SK-N-SH treated with all-trans-retinoic acid at 6 μM for 48 hours (cell line): ENCODE data around the gene NEK11.

ENCODE experiments used
- ATAC-seq: fragments of 200-7000 bp; cut with Tn5 transposase; 3 replicates; pipeline ENCODE4 v1.9.1; 2020; ENCODE audit warnings: mild to moderate bottlenecking, moderate library complexity
- ARNTL ChIP-seq: fragments of 450-650 bp; formaldehyde crosslinking; IDR thresholded peaks from 2 replicates; pipeline ENCODE4 v1.5.0; 2020; ENCODE audit warnings: low read depth, mild to moderate bottlenecking, moderate library complexity, borderline replicate concordance
- BACH2 ChIP-seq: fragments of 250-450 bp; sonication (Bioruptor Pico); IDR thresholded peaks from 2 replicates; pipeline ENCODE4 v1.9.0; 2021; ENCODE audit warnings: mild to moderate bottlenecking, borderline replicate concordance
- CSDC2 ChIP-seq: fragments of 250-450 bp; sonication (Bioruptor Pico); IDR thresholded peaks from 2 replicates; pipeline ENCODE4 v1.5.0; 2020; ENCODE audit warnings: mild to moderate bottlenecking, moderate library complexity
- ESRRG ChIP-seq: fragments of 250-450 bp; sonication (Bioruptor Pico); IDR thresholded peaks from 2 replicates; pipeline ENCODE4 v1.6.1; 2021; ENCODE audit warnings: mild to moderate bottlenecking
- GLIS3 ChIP-seq: fragments of 250-450 bp; sonication (Bioruptor Pico); IDR thresholded peaks from 2 replicates; pipeline ENCODE4 v1.5.0; 2020; ENCODE audit warnings: mild to moderate bottlenecking, moderate library complexity
- ISL1 ChIP-seq: fragments of 250-450 bp; sonication (Bioruptor Pico); IDR thresholded peaks from 2 replicates; pipeline ENCODE4 v2.1.2; 2022; ENCODE audit warnings: mild to moderate bottlenecking, moderate library complexity
- OSR1 ChIP-seq: fragments of 250-450 bp; sonication (Bioruptor Pico); IDR thresholded peaks from 2 replicates; pipeline ENCODE4 v1.8.0; 2022; ENCODE audit warnings: moderate library complexity, mild to moderate bottlenecking, inconsistent platforms
- PATZ1 ChIP-seq: fragments of 250-450 bp; sonication (Bioruptor Pico); IDR thresholded peaks from 2 replicates; pipeline ENCODE4 v1.8.0; 2020; ENCODE audit warnings: mild to moderate bottlenecking, moderate library complexity, borderline replicate concordance
- PPARA ChIP-seq: fragments of 250-450 bp; sonication (Bioruptor Pico); IDR thresholded peaks from 2 replicates; pipeline ENCODE4 v1.5.0; 2020; ENCODE audit warnings: mild to moderate bottlenecking, borderline replicate concordance
- RARB ChIP-seq: fragments of 250-450 bp; sonication (Bioruptor Pico); IDR thresholded peaks from 2 replicates; pipeline ENCODE4 v1.8.0; 2021; ENCODE audit warnings: mild to moderate bottlenecking, moderate library complexity
- SNAI2 ChIP-seq: fragments of 250-450 bp; sonication (Bioruptor Pico); IDR thresholded peaks from 2 replicates; pipeline ENCODE4 v1.5.0; 2020; ENCODE audit warnings: mild to moderate bottlenecking, moderate library complexity
- TCF4 ChIP-seq: fragments of 250-450 bp; sonication (Bioruptor Pico); IDR thresholded peaks from 2 replicates; pipeline ENCODE4 v1.8.0; 2021; ENCODE audit warnings: mild to moderate bottlenecking, moderate library complexity, borderline replicate concordance
- TOX ChIP-seq: fragments of 250-450 bp; sonication (Bioruptor Pico); IDR thresholded peaks from 2 replicates; pipeline ENCODE4 v1.8.0; 2021; ENCODE audit warnings: mild to moderate bottlenecking, moderate library complexity, borderline replicate concordance
- TSHZ2 ChIP-seq: fragments of 250-450 bp; sonication (Bioruptor Pico); IDR thresholded peaks from 2 replicates; pipeline ENCODE4 v1.5.0; 2020; ENCODE audit warnings: mild to moderate bottlenecking, moderate library complexity
- ZC3H10 ChIP-seq: fragments of 250-450 bp; sonication (Bioruptor Pico); IDR thresholded peaks from 2 replicates; pipeline ENCODE4 v1.5.1; 2021; ENCODE audit warnings: mild to moderate bottlenecking, moderate library complexity
- ZFP3 ChIP-seq: fragments of 250-450 bp; sonication (Bioruptor Pico); IDR thresholded peaks from 2 replicates; pipeline ENCODE4 v1.5.0; 2020; ENCODE audit warnings: mild to moderate bottlenecking, moderate library complexity
- ZFP30 ChIP-seq: fragments of 450-650 bp; formaldehyde crosslinking; IDR thresholded peaks from 2 replicates; pipeline ENCODE4 v1.5.0; 2022; ENCODE audit warnings: mild to moderate bottlenecking, moderate library complexity
- ZNF565 ChIP-seq: fragments of 450-650 bp; formaldehyde crosslinking; conservative IDR thresholded peaks from 2 replicates; pipeline ENCODE4 v1.5.0; 2020; ENCODE audit warnings: low read depth, mild to moderate bottlenecking, moderate library complexity
- ZNF70 ChIP-seq: fragments of 450-650 bp; formaldehyde crosslinking; IDR thresholded peaks from 2 replicates; pipeline ENCODE4 v1.5.0; 2020; ENCODE audit warnings: mild to moderate bottlenecking, moderate library complexity
- ZNF8 ChIP-seq: fragments of 450-650 bp; formaldehyde crosslinking; IDR thresholded peaks from 2 replicates; pipeline ENCODE4 v1.5.0; 2020; ENCODE audit warnings: mild to moderate bottlenecking, moderate library complexity
- TF ChIP-seq, protein P1 (sequence below): fragments of 250-450 bp; sonication (Bioruptor Pico); IDR thresholded peaks from 2 replicates; pipeline ENCODE4 v1.5.1; 2020; ENCODE audit warnings: low read depth, mild to moderate bottlenecking, moderate library complexity
- TF ChIP-seq, protein P2 (sequence below): fragments of 250-450 bp; sonication (Bioruptor Pico); IDR thresholded peaks from 2 replicates; pipeline ENCODE4 v1.5.1; 2021; ENCODE audit warnings: mild to moderate bottlenecking, moderate library complexity

NEK11 gene

DNA sequence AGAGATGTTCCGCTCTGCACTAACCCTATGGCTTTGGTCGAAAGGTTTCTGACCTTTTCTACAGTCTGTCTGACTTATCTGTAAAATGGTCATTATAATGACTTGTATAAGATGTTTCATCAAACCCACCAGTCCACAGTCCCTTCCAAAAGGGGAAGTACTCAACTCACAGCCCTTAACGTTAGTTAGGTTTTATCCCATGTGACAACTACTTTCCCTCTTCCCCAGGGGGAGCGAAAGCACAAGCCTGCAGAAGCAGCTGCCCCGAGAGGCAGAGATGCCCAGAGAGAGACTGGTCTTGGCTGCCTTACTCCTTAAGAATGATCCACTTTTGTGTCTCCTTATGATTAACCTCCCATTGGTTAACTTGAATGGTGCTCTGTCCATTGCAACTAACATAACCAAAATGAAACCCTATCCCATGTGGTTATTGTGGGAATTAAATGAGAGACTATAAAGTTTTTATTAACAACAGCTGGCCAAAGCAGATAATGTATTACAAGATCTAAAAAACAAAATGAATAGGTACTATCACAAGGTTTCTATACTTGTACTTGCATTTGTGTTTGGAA is 6.5 kb upstream of the NEK11 start (continued):
- TF ChIP-seq, protein P1, sequence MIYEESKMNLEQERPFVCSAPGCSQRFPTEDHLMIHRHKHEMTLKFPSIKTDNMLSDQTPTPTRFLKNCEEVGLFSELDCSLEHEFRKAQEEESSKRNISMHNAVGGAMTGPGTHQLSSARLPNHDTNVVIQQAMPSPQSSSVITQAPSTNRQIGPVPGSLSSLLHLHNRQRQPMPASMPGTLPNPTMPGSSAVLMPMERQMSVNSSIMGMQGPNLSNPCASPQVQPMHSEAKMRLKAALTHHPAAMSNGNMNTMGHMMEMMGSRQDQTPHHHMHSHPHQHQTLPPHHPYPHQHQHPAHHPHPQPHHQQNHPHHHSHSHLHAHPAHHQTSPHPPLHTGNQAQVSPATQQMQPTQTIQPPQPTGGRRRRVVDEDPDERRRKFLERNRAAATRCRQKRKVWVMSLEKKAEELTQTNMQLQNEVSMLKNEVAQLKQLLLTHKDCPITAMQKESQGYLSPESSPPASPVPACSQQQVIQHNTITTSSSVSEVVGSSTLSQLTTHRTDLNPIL (CRISPR knock-in tag): no peak
- TF ChIP-seq BACH2 (CRISPR knock-in tag) (no peak), RARB (CRISPR knock-in tag) (no peak), ZNF565 (CRISPR knock-in tag) (no peak), CSDC2 (no peak)

DNA sequence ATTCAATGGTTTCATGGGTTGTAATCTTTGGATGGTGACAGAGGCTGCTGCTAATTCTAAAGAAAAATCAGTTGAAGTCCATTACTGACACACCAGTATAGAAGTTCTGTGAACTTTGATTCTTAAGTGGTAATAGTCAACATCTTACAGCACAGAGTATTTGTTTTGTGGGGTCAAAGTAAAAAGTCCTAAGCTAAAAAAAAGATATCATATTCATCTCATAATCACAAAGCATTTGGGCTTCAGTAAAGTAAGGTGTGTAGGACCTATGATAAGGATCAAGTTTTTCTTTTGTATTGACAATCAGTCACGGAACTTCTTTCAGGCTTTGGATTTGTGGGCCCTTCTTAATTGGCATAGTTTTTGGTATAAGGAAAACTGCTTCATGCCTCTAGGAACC is 1.1 kb upstream of the NEK11 start:
- ATAC-seq: no peak
- TF ChIP-seq ZNF565 (CRISPR knock-in tag) (no peak), ZNF70 (no peak), OSR1 (CRISPR knock-in tag) (no peak), ISL1 (CRISPR knock-in tag) (no peak), ZFP3 (CRISPR knock-in tag) (no peak), ZNF8 (CRISPR knock-in tag) (no peak), TSHZ2 (no peak), BACH2 (CRISPR knock-in tag) (no peak), TOX (CRISPR knock-in tag) (no peak), PPARA (CRISPR knock-in tag) (no peak), CSDC2 (no peak), ZC3H10 (CRISPR knock-in tag) (no peak), RARB (CRISPR knock-in tag) (no peak), SNAI2 (no peak), ZFP30 (no peak), TCF4 (CRISPR knock-in tag) (no peak), GLIS3 (no peak)
- TF ChIP-seq, protein P2, sequence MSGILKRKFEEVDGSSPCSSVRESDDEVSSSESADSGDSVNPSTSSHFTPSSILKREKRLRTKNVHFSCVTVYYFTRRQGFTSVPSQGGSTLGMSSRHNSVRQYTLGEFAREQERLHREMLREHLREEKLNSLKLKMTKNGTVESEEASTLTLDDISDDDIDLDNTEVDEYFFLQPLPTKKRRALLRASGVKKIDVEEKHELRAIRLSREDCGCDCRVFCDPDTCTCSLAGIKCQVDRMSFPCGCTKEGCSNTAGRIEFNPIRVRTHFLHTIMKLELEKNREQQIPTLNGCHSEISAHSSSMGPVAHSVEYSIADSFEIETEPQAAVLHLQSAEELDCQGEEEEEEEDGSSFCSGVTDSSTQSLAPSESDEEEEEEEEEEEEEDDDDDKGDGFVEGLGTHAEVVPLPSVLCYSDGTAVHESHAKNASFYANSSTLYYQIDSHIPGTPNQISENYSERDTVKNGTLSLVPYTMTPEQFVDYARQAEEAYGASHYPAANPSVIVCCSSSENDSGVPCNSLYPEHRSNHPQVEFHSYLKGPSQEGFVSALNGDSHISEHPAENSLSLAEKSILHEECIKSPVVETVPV (CRISPR knock-in tag): no peak
- TF ChIP-seq, protein P1 (CRISPR knock-in tag): no peak

DNA sequence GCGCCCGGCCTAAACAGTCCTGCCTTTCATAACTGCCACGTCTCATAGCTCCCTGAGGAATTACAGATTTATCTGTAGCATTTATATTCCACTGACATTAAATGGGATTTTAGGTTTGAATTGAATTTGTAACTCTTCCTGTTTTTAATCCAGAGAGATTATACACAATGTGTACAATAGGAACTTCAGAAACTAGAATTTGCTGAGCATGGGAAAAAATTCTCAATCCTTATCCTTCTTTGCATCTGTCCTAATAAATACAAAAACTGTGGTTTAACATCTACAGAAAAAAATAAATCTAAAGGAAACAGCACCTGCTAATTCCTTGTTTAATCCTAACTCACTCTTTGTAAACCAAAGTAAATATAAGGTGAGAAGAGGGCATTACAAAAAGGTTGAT is 2.2 kb downstream of the NEK11 start:
- TF ChIP-seq CSDC2: no peak
- TF ChIP-seq ZNF70: no peak
- TF ChIP-seq ZFP3 (CRISPR knock-in tag): no peak
- TF ChIP-seq TOX (CRISPR knock-in tag): no peak
- TF ChIP-seq ZNF565 (CRISPR knock-in tag): no peak
- TF ChIP-seq ARNTL (CRISPR knock-in tag): no peak
- no peak for TF ChIP-seq TCF4 (CRISPR knock-in tag)
- TF ChIP-seq RARB (CRISPR knock-in tag): no peak
- TF ChIP-seq, protein P1 (CRISPR knock-in tag): no peak
- no peak for TF ChIP-seq OSR1 (CRISPR knock-in tag)
- TF ChIP-seq, protein P2 (CRISPR knock-in tag): no peak
- TF ChIP-seq PPARA (CRISPR knock-in tag): no peak
- TF ChIP-seq PATZ1 (CRISPR knock-in tag): no peak
- TF ChIP-seq ZFP30: no peak
- no peak for TF ChIP-seq ESRRG (CRISPR knock-in tag)
- TF ChIP-seq TSHZ2: no peak
- ATAC-seq: no peak
